ENCODE results near the gene PIEZO1. TPM values are rescaled to one million over a fixed set of nuclear protein-coding genes. Genes with fewer than 3 reads are reported as not detected.
A peak's percentile ranks its signal among the peaks of the same experiment; 100 is the strongest.

Gene PIEZO1
- total and polyA plus RNA-seq, 9 of the 15 experiments (the other 6 are each of a cell fraction or from before 2014, with no cell fraction given): 3.6 to 432 (median 131) TPM

- TF ChIP-seq TRIM25 (IDR thresholded peaks at IDR 0.05; ENCODE audit: borderline replicate concordance): no peak
- TF ChIP-seq SREBF2 (CRISPR knock-in tag; IDR thresholded peaks at IDR 0.05): no peak
- TF ChIP-seq CBFA2T3 (IDR thresholded peaks at IDR 0.05): no peak
- TF ChIP-seq PPARD (CRISPR knock-in tag; IDR thresholded peaks at IDR 0.05): no peak
- TF ChIP-seq L3MBTL2 (IDR thresholded peaks at IDR 0.05): no peak
- TF ChIP-seq ZNF740 (CRISPR knock-in tag; IDR thresholded peaks at IDR 0.05): no peak
- TF ChIP-seq ZNF740 (tag; IDR thresholded peaks at IDR 0.05): peak in 1 of 2 experiments; percentile 53; a peak in 1 of 4 replicates
Measured at GRCh38 chr16:88782454-88783390, 2.3 kb downstream of the PIEZO1 start (continued).
